ENCODE measurements around the gene RAC3. TPM values are rescaled to one million over a fixed set of nuclear protein-coding genes. Genes with fewer than 3 reads are reported as not detected.

Gene RAC3
- total and polyA plus RNA-seq, 2 experiments from 2014 or later = 9.9 to 73.7 TPM

DNA sequence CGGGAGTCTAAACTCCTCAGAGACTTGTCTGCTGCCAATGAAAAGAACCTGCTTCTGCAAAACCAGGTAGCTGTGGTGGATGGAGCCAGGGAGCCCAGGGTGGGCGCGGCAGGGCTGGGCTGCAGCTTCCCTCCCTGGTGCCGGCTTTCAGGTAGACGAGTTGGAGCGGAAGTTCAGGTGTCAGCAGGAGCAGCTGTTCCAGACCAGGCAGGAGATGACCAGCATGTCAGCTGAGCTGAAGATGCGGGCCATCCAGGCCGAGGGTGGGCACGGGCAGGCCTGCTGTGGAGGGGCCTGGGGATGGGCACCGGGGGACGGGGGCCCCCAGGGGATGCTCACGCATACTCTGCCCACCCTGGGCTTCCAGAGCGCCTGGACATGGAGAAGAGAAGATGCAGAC lies 3.2 kb upstream of the RAC3 start:
- TF ChIP-seq CTCF (IDR thresholded peaks at IDR 0.05; ENCODE audit: low read depth, low read length) = no peak
- H3K27me3 ChIP-seq = no peaks in the 10 kb centered on the region
- H3K4me1 ChIP-seq (ENCODE audit: low read depth) = no peaks in the 10 kb centered on the region
- no peak overlapping the region for H3K27ac ChIP-seq
- H3K36me3 ChIP-seq = no peaks in the 10 kb centered on the region
- H3K9me3 ChIP-seq (ENCODE audit: low read depth) = no peaks in the 10 kb centered on the region
- DNase-seq (ENCODE audit: low read depth in 1 of 2, low spot score in 1 of 2) = no peak
- no peak overlapping the region for H3K4me3 ChIP-seq

GRCh38 chr17:82028966-82029365 lies 2.5 kb upstream of the RAC3 start:
- Histone ChIP-seq H3K4me1 (ENCODE audit: low read depth) (no peaks in the 10 kb centered on the region), H3K4me3 (no peak overlapping the region), H3K9me3 (ENCODE audit: low read depth) (no peaks in the 10 kb centered on the region), H3K27ac (no peak overlapping the region), H3K27me3 (no peaks in the 10 kb centered on the region), H3K36me3 (no peaks in the 10 kb centered on the region)
- DNase-seq (ENCODE audit: low read depth in 1 of 2, low spot score in 1 of 2) = no peak
- TF ChIP-seq CTCF (IDR thresholded peaks at IDR 0.05; ENCODE audit: low read depth, low read length) = no peak

DNA sequence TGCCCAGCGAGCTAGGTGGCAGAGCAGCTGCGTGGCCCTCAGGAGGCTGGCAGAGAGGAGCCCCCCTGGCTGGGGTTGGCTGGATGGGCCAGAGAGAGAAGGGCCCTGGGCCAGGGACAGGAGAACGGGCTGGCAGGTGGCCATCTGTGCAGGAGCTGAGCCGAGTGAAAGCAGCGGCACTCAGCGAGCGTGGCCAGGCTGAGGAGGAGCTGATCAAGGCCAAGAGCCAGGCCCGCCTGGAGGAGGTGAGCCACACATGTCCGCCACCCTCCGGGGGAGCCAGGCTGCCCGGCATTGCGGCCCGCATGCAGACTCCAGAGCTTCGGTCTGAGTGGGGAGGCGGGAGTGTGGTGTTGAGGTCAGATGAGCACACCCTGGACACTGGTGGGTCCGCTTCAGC lies 2.1 kb upstream of the RAC3 start:
- Histone ChIP-seq H3K27me3 (no peaks in the 10 kb centered on the region), H3K27ac (no peak overlapping the region), H3K9me3 (ENCODE audit: low read depth) (no peaks in the 10 kb centered on the region), H3K4me3 (no peak overlapping the region), H3K4me1 (ENCODE audit: low read depth) (no peaks in the 10 kb centered on the region), H3K36me3 (no peaks in the 10 kb centered on the region)
- no peak for TF ChIP-seq CTCF (IDR thresholded peaks at IDR 0.05; ENCODE audit: low read depth, low read length)
- DNase-seq (ENCODE audit: low read depth in 1 of 2, low spot score in 1 of 2) = no peak

- Histone ChIP-seq H3K4me1 (ENCODE audit: low read depth) (no peaks in the 10 kb centered on the region), H3K27ac (no peak overlapping the region), H3K9me3 (ENCODE audit: low read depth) (no peaks in the 10 kb centered on the region), H3K27me3 (no peaks in the 10 kb centered on the region), H3K4me3 (no peak overlapping the region), H3K36me3 (no peaks in the 10 kb centered on the region)
- TF ChIP-seq CTCF (IDR thresholded peaks at IDR 0.05; ENCODE audit: low read depth, low read length) = no peak
- no peak for DNase-seq (ENCODE audit: low read depth in 1 of 2, low spot score in 1 of 2)
Measured at GRCh38 chr17:82029990-82030469, 1.4 kb upstream of the RAC3 start.

DNA sequence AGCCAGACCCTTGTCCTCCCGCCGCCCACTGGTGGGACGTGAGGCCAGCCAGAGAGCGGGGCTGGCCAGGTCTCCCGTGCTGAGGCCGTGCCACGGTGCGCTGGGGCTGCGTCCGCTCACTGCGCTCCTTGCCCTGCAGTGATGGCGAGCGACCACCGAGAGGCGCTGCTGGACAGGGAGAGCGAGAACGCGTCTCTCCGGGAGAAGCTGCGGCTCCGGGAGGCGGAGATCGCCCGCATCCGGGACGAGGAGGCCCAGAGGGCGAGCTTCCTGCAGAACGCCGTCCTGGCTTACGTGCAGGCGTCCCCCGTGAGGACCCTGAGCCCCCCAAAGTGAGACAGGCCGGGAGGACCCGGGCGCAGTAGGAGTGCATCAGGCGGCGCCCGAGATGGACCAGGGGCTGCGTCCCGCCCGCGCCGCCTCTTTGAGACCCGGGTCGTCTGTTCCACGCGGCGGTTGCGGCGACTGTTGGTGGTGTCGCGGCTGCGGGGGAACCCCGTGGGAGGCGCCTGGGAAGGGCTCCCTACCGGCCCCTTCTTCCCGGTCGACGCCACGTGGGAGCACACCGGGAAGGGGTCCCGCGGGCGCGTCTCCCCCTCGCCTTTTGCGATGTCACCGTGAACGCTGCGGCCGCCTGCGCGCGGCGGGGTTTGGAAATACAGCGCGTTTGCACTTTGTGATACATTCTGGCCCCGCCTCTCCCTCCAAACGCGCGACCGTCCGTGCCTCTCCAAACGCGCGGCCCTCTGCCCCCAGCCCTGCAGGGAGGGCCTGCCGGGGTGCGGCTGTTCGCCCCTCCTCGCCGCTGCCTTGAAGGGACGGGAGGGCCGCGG lies 792 bp upstream of the RAC3 start:
- Histone ChIP-seq H3K27me3 (no peaks in the 10 kb centered on the region), H3K27ac (peak overlapping the region; percentile 16), H3K9me3 (ENCODE audit: low read depth) (no peaks in the 10 kb centered on the region), H3K4me3 (peak overlapping the region; percentile 77), H3K36me3 (no peaks in the 10 kb centered on the region), H3K4me1 (ENCODE audit: low read depth) (no peaks in the 10 kb centered on the region)
- peak; percentile 39 for TF ChIP-seq CTCF (IDR thresholded peaks at IDR 0.05; ENCODE audit: low read depth, low read length)
- peak; percentile 89 to 91 for DNase-seq (ENCODE audit: low read depth in 1 of 2, low spot score in 1 of 2)
